Measurements from ENCODE around the gene SKA2.
A peak's percentile ranks its signal among the peaks of the same experiment; 100 is the strongest.
"Not testable (repeated sequence)": the region's sequence is repeated elsewhere in the genome, so short reads cannot be mapped to it uniquely, and the experiment has no call there.

SKA2 gene

GRCh38 chr17:59097876-59098275 is 57.1 kb downstream of the SKA2 start:
- Histone ChIP-seq H3K36me3 (ENCODE audit: insufficient read depth) (no peaks in the 10 kb centered on the region), H3K79me2 (ENCODE audit: insufficient read depth, low read depth) (peaks cover 53% of the 10 kb centered on the region; the same call in 1 of the 2 replicates)

GRCh38 chr17:59094861-59095530 is 60.0 kb downstream of the SKA2 start:
- Histone ChIP-seq H3K27me3 (ENCODE audit: insufficient read depth, low read depth) (no peaks in the 10 kb centered on the region), H3K9ac (no peak overlapping the region), H3K79me2 (ENCODE audit: insufficient read depth, low read depth) (peaks cover 55% of the 10 kb centered on the region; the same call in 1 of the 2 replicates), H3K36me3 (ENCODE audit: insufficient read depth) (no peaks in the 10 kb centered on the region), H3K4me1 (ENCODE audit: low read depth, poor library complexity, severe bottlenecking) (peaks cover 61% of the 10 kb centered on the region), H3K4me2 (peak overlapping the region; percentile 65), H3K4me3 (IDR thresholded peaks at IDR 0.05; ENCODE audit: insufficient read depth, low read depth, low read length) (no peak overlapping the region), H2AFZ (ENCODE audit: low read depth) (no peak overlapping the region), H3K27ac (peak overlapping the region; percentile 24), H4K20me1 (ENCODE audit: insufficient read depth) (no peaks in the 10 kb centered on the region)
- no peak for TF ChIP-seq CTCF (conservative IDR thresholded peaks at IDR 0.05; ENCODE audit: low read depth, low read length)

More at GRCh38 chr17:59097876-59098275, 57.1 kb downstream of the SKA2 start:
- Histone ChIP-seq H3K27me3 (ENCODE audit: insufficient read depth, low read depth) (no peaks in the 10 kb centered on the region), H3K4me2 (no peak overlapping the region), H3K4me1 (ENCODE audit: low read depth, poor library complexity, severe bottlenecking) (peaks cover 41% of the 10 kb centered on the region), H3K27ac (no peak overlapping the region), H3K4me3 (IDR thresholded peaks at IDR 0.05; ENCODE audit: insufficient read depth, low read depth, low read length) (no peak overlapping the region), H4K20me1 (ENCODE audit: insufficient read depth) (no peaks in the 10 kb centered on the region), H3K9ac (no peak overlapping the region), H2AFZ (ENCODE audit: low read depth) (no peak overlapping the region)
- TF ChIP-seq CTCF (conservative IDR thresholded peaks at IDR 0.05; ENCODE audit: low read depth, low read length), result no peak

GRCh38 chr17:59093702-59094231 is 61.2 kb downstream of the SKA2 start:
- H3K27ac ChIP-seq, result peak overlapping the region; percentile 24
- no peaks in the 10 kb centered on the region for H4K20me1 ChIP-seq (ENCODE audit: insufficient read depth)
- peaks cover 61% of the 10 kb centered on the region for H3K4me1 ChIP-seq (ENCODE audit: low read depth, poor library complexity, severe bottlenecking)
- H3K36me3 ChIP-seq (ENCODE audit: insufficient read depth), result peaks cover 4% of the 10 kb centered on the region; the same call in 1 of the 2 replicates
- no peak for TF ChIP-seq CTCF (conservative IDR thresholded peaks at IDR 0.05; ENCODE audit: low read depth, low read length)
- H3K4me2 ChIP-seq, result peak overlapping the region; percentile 65
- H2AFZ ChIP-seq (ENCODE audit: low read depth), result no peak overlapping the region
- no peak overlapping the region for H3K9ac ChIP-seq
- peaks cover 52% of the 10 kb centered on the region; the same call in 1 of the 2 replicates for H3K79me2 ChIP-seq (ENCODE audit: insufficient read depth, low read depth)
- no peaks in the 10 kb centered on the region for H3K27me3 ChIP-seq (ENCODE audit: insufficient read depth, low read depth)
- no peak overlapping the region for H3K4me3 ChIP-seq (IDR thresholded peaks at IDR 0.05; ENCODE audit: insufficient read depth, low read depth, low read length)

- Histone ChIP-seq H2AFZ (ENCODE audit: low read depth) (no peak overlapping the region), H3K27ac (peak overlapping the region; percentile 24; the same call in 1 of the 2 replicates), H3K4me1 (ENCODE audit: low read depth, poor library complexity, severe bottlenecking) (peaks cover 61% of the 10 kb centered on the region), H3K36me3 (ENCODE audit: insufficient read depth) (peaks cover 4% of the 10 kb centered on the region; the same call in 1 of the 2 replicates), H3K4me2 (peak overlapping the region; percentile 65), H3K27me3 (ENCODE audit: insufficient read depth, low read depth) (no peaks in the 10 kb centered on the region), H3K4me3 (IDR thresholded peaks at IDR 0.05; ENCODE audit: insufficient read depth, low read depth, low read length) (no peak overlapping the region), H3K9ac (no peak overlapping the region), H4K20me1 (ENCODE audit: insufficient read depth) (no peaks in the 10 kb centered on the region), H3K79me2 (ENCODE audit: insufficient read depth, low read depth) (peaks cover 52% of the 10 kb centered on the region; the same call in 1 of the 2 replicates)
- TF ChIP-seq CTCF (conservative IDR thresholded peaks at IDR 0.05; ENCODE audit: low read depth, low read length), result no peak
These were observed 61.8 kb downstream of the SKA2 start for GRCh38 chr17:59093145-59093701.

- H3K36me3 ChIP-seq (ENCODE audit: insufficient read depth); H2AFZ ChIP-seq (ENCODE audit: low read depth); H3K27ac ChIP-seq; H4K20me1 ChIP-seq (ENCODE audit: insufficient read depth); H3K4me2 ChIP-seq; H3K4me3 ChIP-seq (IDR thresholded peaks at IDR 0.05; ENCODE audit: insufficient read depth, low read depth, low read length); H3K27me3 ChIP-seq (ENCODE audit: insufficient read depth, low read depth); H3K9ac ChIP-seq: not testable (repeated sequence)
- peaks cover 35% of the 10 kb centered on the region; the same call in 1 of the 2 replicates for H3K79me2 ChIP-seq (ENCODE audit: insufficient read depth, low read depth)
- peaks cover 59% of the 10 kb centered on the region for H3K4me1 ChIP-seq (ENCODE audit: low read depth, poor library complexity, severe bottlenecking)
These were observed 64.4 kb downstream of the SKA2 start for GRCh38 chr17:59090593-59090992.

All from KMS-11 (cell line).